Esophagus muscularis mucosa (tissue), 4 donors: ENCODE measurements around the gene ANKS3.

ENCODE experiments used
- CTCF ChIP-seq, 3 experiments: fragments of 200-600 bp in 2 of 3; fragments of 450-650 bp in 1 of 3; sonication (generic) in 2 of 3; IDR thresholded peaks; one replicate each; pipeline ENCODE4 v1.5.1; 2017 to 2019; ENCODE audit warnings: antibody characterized with exemption in 3 of 3, mild to moderate bottlenecking in 2 of 3, moderate library complexity in 1 of 3
- EP300 ChIP-seq: sonication (generic); formaldehyde crosslinking; IDR thresholded peaks from one replicate; pipeline ENCODE4 v1.6.1; 2017; ENCODE audit warnings: antibody characterized with exemption
- POLR2A ChIP-seq: fragments of 450-650 bp; IDR thresholded peaks from one replicate; pipeline ENCODE4 v1.6.1; 2017; ENCODE audit warnings: antibody characterized with exemption, moderate library complexity, mild to moderate bottlenecking, low read depth

- TF ChIP-seq CTCF (IDR thresholded peaks at IDR 0.05) (peak in 1 of 3 experiments; percentile 14), EP300 (no peak), POLR2A (peak; percentile 20)
Observed at GRCh38 chr16:4768549-4769305, 34.7 kb upstream of the ANKS3 start.
